HG02970 (cell line): ENCODE measurements around the gene OGFOD2.
"Not testable (repeated sequence)": the region's sequence is repeated elsewhere in the genome, so short reads cannot be mapped to it uniquely, and the experiment has no call there.

Experiments used
- ATAC-seq: cut with Tn5 transposase; IDR thresholded peaks from one replicate; pipeline ENCODE4 v1.9.1; 2021; ENCODE audit warnings: mild to moderate bottlenecking, moderate library complexity, moderate number of reproducible peaks; ENCODE audit not compliant: unreplicated experiment, low FRiP score

The OGFOD2 gene

GRCh38 chr12:122974892-122975789 is at the start of gene OGFOD2:
OGFOD2 (plus strand) TSS chr12:122975244; CDS start chr12:122975252, 8 bp downstream.
- peak; percentile 80 for ATAC-seq

- ATAC-seq: no peak
These were observed 47.2 kb upstream of the OGFOD2 start for GRCh38 chr12:122927756-122928403.

- ATAC-seq: no peak
These were observed 46.5 kb upstream of the OGFOD2 start for GRCh38 chr12:122928404-122929147.

GRCh38 chr12:122929148-122929538 is 45.9 kb upstream of the OGFOD2 start:
- no peak for ATAC-seq

- no peak for ATAC-seq
These were observed 45.2 kb upstream of the OGFOD2 start for GRCh38 chr12:122929812-122930211.

GRCh38 chr12:122932207-122932606 is 42.8 kb upstream of the OGFOD2 start:
- ATAC-seq: no peak

GRCh38 chr12:122934722-122935121 is 40.3 kb upstream of the OGFOD2 start:
- ATAC-seq: no peak

- ATAC-seq: no peak
These were observed 39.7 kb upstream of the OGFOD2 start for GRCh38 chr12:122935318-122935717.

- no peak for ATAC-seq
These were observed 37.4 kb upstream of the OGFOD2 start for GRCh38 chr12:122937622-122938091.

- ATAC-seq: no peak
These were observed 35.9 kb upstream of the OGFOD2 start for GRCh38 chr12:122939125-122939524.

- ATAC-seq: not testable (repeated sequence)
These were observed 33.7 kb upstream of the OGFOD2 start for GRCh38 chr12:122941351-122941750.

- no peak for ATAC-seq
These were observed 32.4 kb upstream of the OGFOD2 start for GRCh38 chr12:122942637-122943036.

- ATAC-seq: no peak
These were observed 31.8 kb upstream of the OGFOD2 start for GRCh38 chr12:122943196-122943595.

GRCh38 chr12:122944605-122945592 is 30.1 kb upstream of the OGFOD2 start:
- ATAC-seq: no peak

- peak; percentile 64 for ATAC-seq
These were observed 28.2 kb upstream of the OGFOD2 start for GRCh38 chr12:122946690-122947341.

GRCh38 chr12:122947352-122947792 is 27.7 kb upstream of the OGFOD2 start:
- ATAC-seq: no peak

GRCh38 chr12:122948605-122949004 is 26.4 kb upstream of the OGFOD2 start:
- ATAC-seq: no peak

- no peak for ATAC-seq
These were observed 25.6 kb upstream of the OGFOD2 start for GRCh38 chr12:122949405-122949804.
